ENCODE measurements around the gene TAF1. TPM values are rescaled to one million over a fixed set of nuclear protein-coding genes. Genes with fewer than 3 reads are reported as not detected.

TAF1 gene
- total RNA-seq (2022; extraction: Qiagen RNA extraction) = 12.5 to 19.4 TPM (median 15.4 TPM) in 5 replicates

DNA sequence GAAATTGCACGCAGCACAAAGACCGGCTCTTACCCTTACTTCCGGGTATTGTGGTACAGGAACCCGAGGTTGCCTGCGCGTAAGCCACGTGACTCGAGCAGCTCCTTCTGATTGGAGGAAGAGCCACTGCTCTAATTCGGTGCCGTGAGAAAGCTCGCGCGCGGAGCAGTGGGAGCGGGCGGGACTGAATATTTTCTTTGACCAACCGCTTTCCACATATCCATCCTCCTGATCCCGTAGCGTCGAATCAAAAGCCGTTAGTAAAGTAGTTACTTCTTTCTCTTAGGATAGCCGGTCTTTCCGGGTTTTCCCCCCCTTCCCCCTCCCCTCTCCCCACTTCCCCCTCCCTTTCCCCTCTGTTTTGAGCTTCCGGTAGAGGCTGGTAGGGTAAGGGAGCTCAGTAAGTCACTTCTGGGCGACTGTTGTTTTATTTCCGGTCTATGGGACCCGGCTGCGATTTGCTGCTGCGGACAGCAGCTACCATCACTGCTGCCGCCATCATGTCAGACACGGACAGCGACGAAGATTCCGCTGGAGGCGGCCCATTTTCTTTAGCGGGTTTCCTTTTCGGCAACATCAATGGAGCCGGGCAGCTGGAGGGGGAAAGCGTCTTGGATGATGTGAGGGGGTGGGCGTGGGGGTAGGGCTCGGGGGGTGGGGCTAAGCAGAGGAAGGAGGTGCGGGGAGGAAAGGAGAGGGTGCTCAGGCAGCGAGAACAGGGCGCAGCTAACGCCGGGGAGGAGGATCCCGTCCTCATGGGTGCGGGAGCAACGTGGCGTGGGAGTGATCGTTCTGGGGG is at the start of gene TAF1:
Gene TAF1 (plus strand): TSS at position 483 of the 799 bp plus-strand sequence. CDS start 18 bp downstream, at position 501.

Other genes starting within 250 kb of the TAF1 start
- 9.2 to 12.2 TPM (median 10.2 TPM) in 5 replicates for gene MED12, start 247.8 kb upstream of the TAF1 start, total RNA-seq (2022; extraction: Qiagen RNA extraction)
- gene NLGN3, start 221.5 kb upstream of the TAF1 start, total RNA-seq (2022; extraction: Qiagen RNA extraction) = 0.84 to 1.1 TPM (median 1.0 TPM) in 5 replicates
- gene GJB1, start 143.1 kb upstream of the TAF1 start, total RNA-seq (2022; extraction: Qiagen RNA extraction) = 0.07 to 0.09 TPM in 2 of 5 replicates, not detected in the others
- 10.5 to 14.2 TPM (median 12.9 TPM) in 5 replicates for gene ZMYM3, start 112.2 kb upstream of the TAF1 start, total RNA-seq (2022; extraction: Qiagen RNA extraction)
- 332 to 369 TPM (median 340 TPM) in 5 replicates for gene NONO, start 82.7 kb upstream of the TAF1 start, total RNA-seq (2022; extraction: Qiagen RNA extraction)
- gene ITGB1BP2, start 64.6 kb upstream of the TAF1 start, total RNA-seq (2022; extraction: Qiagen RNA extraction) = 0.29 to 0.78 TPM (median 0.64 TPM) in 5 replicates
- gene OGT, start 166.7 kb downstream of the TAF1 start, total RNA-seq (2022; extraction: Qiagen RNA extraction) = 28.9 to 42.9 TPM (median 37.1 TPM) in 5 replicates
- 1.6 to 1.9 TPM (median 1.7 TPM) in 5 replicates for gene GCNA, start 212.1 kb downstream of the TAF1 start, total RNA-seq (2022; extraction: Qiagen RNA extraction)

Measured in A549 treated with AZD2906 at 1 μM for 4 hours (cell line).